A549 treated with ZK216348 at 1 μM for 4 hours (cell line): ENCODE measurements around the gene NAA15. TPM values are rescaled to one million over a fixed set of nuclear protein-coding genes. Genes with fewer than 3 reads are reported as not detected.

ENCODE experiments used
- total RNA-seq: library from RNA; stranded (reverse); fragments of 200-300 nt; extraction: Qiagen RNA extraction; gene quantifications from 5 replicates; pipeline ENCODE4 v1.2.3, GENCODE V29; 2022; ENCODE audit warnings: low read depth

Gene NAA15
- 21.3 to 38.6 TPM (median 28.3 TPM) in 5 replicates for total RNA-seq

GRCh38 chr4:139301113-139301820, at the start of gene NAA15:
Gene NAA15 (plus strand): TSS chr4:139301505. CDS start chr4:139301778, 273 bp downstream.

GRCh38 chr4:139279760-139280620, 21.3 kb upstream of the NAA15 start, which contains the start of gene MGARP:
Gene MGARP (minus strand): TSS chr4:139280225. CDS start chr4:139280158, 67 bp downstream.

DNA sequence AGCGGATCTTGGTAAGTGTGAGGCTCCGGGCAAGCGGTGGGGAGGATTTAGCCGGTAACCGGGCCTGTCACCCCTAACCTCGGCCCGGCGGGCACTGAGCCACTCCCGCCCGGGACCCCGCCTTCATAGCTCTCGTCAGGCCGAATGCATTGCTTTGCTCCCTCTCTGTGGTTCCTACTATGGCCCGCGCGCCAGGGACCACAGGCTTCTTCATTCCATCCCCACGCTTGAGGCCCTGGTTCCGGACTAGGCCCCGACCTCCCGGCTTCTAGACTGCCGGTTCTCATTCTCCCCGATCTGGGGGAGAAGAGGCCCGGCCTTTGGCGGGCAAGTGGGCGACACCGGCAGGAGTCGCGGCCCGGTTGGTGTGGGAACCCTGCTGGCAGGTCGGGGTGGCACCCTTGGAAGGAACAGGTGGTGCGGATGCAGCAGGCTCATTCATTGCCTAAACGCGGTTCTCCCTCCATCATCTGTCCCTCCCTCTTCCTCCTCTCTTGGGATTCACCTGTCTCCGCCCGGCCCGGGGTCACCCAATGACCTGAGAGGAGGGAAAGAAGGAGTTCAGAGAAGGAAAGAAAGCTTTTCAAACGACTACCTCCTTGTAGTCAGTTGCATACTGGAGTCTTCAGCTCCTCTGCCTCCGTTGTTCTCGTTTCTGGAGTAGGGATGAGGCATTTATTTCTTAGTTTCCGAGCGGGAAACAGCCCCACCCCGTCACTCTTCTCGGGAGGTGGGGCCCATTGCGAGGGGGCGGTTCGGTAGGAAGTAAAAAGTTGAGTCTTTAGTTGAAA, 711 bp downstream of the NAA15 start, which contains the start of gene NDUFC1:
TSS of gene NDUFC1 (minus strand) at position 657 of the 791 bp plus-strand sequence. CDS start 6,679 bp downstream, outside the sequence.

GRCh38 chr4:139454111-139455045, 153.1 kb downstream of the NAA15 start, which contains the start of gene RAB33B:
Gene RAB33B (plus strand): TSS chr4:139454121. CDS start chr4:139454196, 75 bp downstream.

Other genes starting within 250 kb of the NAA15 start
- gene ELF2, start 124.3 kb upstream of the NAA15 start, total RNA-seq, result 10.0 to 17.4 TPM (median 11.2 TPM) in 5 replicates
- 0.58 to 1.1 TPM (median 0.68 TPM) in 5 replicates for gene MGARP, start 21.3 kb upstream of the NAA15 start, total RNA-seq
- 67.1 to 81.5 TPM (median 71.0 TPM) in 5 replicates for gene NDUFC1, start 972 bp downstream of the NAA15 start, total RNA-seq
- 1.5 to 2.5 TPM (median 2.3 TPM) in 5 replicates for gene RAB33B, start 152.6 kb downstream of the NAA15 start, total RNA-seq